Neural cell (in vitro differentiated cells): ENCODE data around the gene RIN2. TPM values are rescaled to one million over a fixed set of nuclear protein-coding genes. Genes with fewer than 3 reads are reported as not detected.

Experiments
- H2AFZ ChIP-seq: fragments of 200-600, 300-800 bp; sonication (generic), shearing (Covaris generic); 2 replicates; pipeline ENCODE4 v1.6.0; 2014; ENCODE audit warnings: low read depth, mild to moderate bottlenecking, antibody characterized with exemption, low read length, moderate library complexity
- H3F3A ChIP-seq: fragments of 200-600 bp; shearing (Covaris generic); 2 replicates; pipeline ENCODE4 v1.6.1; 2016; ENCODE audit warnings: mild to moderate bottlenecking, moderate library complexity, mixed read lengths, antibody characterized with exemption, low read length; ENCODE audit not compliant: insufficient read depth, poor library complexity, severe bottlenecking
- H3K27ac ChIP-seq: fragments of 200-600, 300-800 bp; sonication (generic), shearing (Covaris generic); 2 replicates; pipeline ENCODE4 v1.5.1; 2014; ENCODE audit warnings: mild to moderate bottlenecking, low read length, moderate library complexity
- H3K27me3 ChIP-seq: fragments of 300-800, 200-600 bp; sonication (generic), shearing (Covaris generic); 2 replicates; pipeline ENCODE4 v1.6.0; 2014; ENCODE audit warnings: mild to moderate bottlenecking, low read depth, low read length, moderate library complexity; ENCODE audit not compliant: insufficient read depth
- H3K36me3 ChIP-seq: fragments of 300-800, 200-600 bp; sonication (generic), shearing (Covaris generic); 2 replicates; pipeline ENCODE4 v1.5.1; 2014; ENCODE audit warnings: mild to moderate bottlenecking, antibody characterized with exemption, low read length, moderate library complexity; ENCODE audit not compliant: insufficient read depth
- H3K4me2 ChIP-seq: fragments of 300-800, 200-600 bp; sonication (generic), shearing (Covaris generic); 2 replicates; pipeline ENCODE4 v1.6.0; 2014; ENCODE audit warnings: mild to moderate bottlenecking, low read length
- H3K4me3 ChIP-seq: fragments of 300-800, 200-600 bp; sonication (generic), shearing (Covaris generic); 2 replicates; pipeline ENCODE4 v1.5.1; 2014; ENCODE audit warnings: mild to moderate bottlenecking, low read length, moderate library complexity
- H3K79me2 ChIP-seq: fragments of 200-600 bp; shearing (Covaris generic); replicated peaks from 2 replicates; pipeline ENCODE4 v1.6.0; 2014; ENCODE audit warnings: mild to moderate bottlenecking, low read length, moderate library complexity; ENCODE audit not compliant: insufficient read depth
- H3K9ac ChIP-seq: fragments of 300-800, 200-600 bp; sonication (generic), shearing (Covaris generic); 2 replicates; pipeline ENCODE4 v1.6.1; 2016; ENCODE audit warnings: mild to moderate bottlenecking, low read length, mixed read lengths
- H3K9me2 ChIP-seq: fragments of 200-600 bp; shearing (Covaris generic); 2 replicates; pipeline ENCODE4 v1.6.1; 2016; ENCODE audit warnings: mild to moderate bottlenecking, low read length, mixed read lengths; ENCODE audit not compliant: insufficient read depth
- H3K9me3 ChIP-seq: fragments of 200-600, 300-800 bp; sonication (generic), shearing (Covaris generic); 2 replicates; pipeline ENCODE4 v1.6.1; 2016; ENCODE audit warnings: mild to moderate bottlenecking, mixed run types, low read length, moderate library complexity, mixed read lengths
- H4K20me1 ChIP-seq: fragments of 200-600 bp; shearing (Covaris generic); 2 replicates; pipeline ENCODE4 v1.6.1; 2016; ENCODE audit warnings: mild to moderate bottlenecking, mixed run types; ENCODE audit not compliant: insufficient read depth
- CTCF ChIP-seq: fragments of 450-650 bp; IDR thresholded peaks from 2 replicates; pipeline ENCODE4 v1.5.1; 2014; ENCODE audit warnings: antibody characterized with exemption, mild to moderate bottlenecking, moderate library complexity; ENCODE audit not compliant: poor library complexity, severe bottlenecking
- EP300 ChIP-seq: fragments of 450-650 bp; conservative IDR thresholded peaks from 2 replicates; pipeline ENCODE4 v1.6.1; 2014; ENCODE audit warnings: antibody characterized with exemption, mild to moderate bottlenecking, moderate library complexity; ENCODE audit not compliant: poor library complexity, severe bottlenecking
- EZH2 ChIP-seq: fragments of 200-600, 300-800 bp; shearing (Covaris generic), sonication (generic); IDR thresholded peaks from 2 replicates; pipeline ENCODE4 v1.6.1; 2014; ENCODE audit warnings: antibody characterized with exemption, low read length, borderline replicate concordance, mild to moderate bottlenecking; ENCODE audit not compliant: insufficient read depth, poor library complexity, severe bottlenecking
- MXI1 ChIP-seq: fragments of 450-650 bp; conservative IDR thresholded peaks from 2 replicates; pipeline ENCODE4 v1.6.1; 2014; ENCODE audit warnings: antibody characterized with exemption, mild to moderate bottlenecking; ENCODE audit not compliant: poor library complexity, severe bottlenecking
- POLR2AphosphoS5 ChIP-seq: IDR thresholded peaks from 2 replicates; pipeline ENCODE4 v1.6.1; 2012
- RAD21 ChIP-seq: fragments of 450-650 bp; conservative IDR thresholded peaks from 2 replicates; pipeline ENCODE4 v1.6.1; 2014; ENCODE audit warnings: antibody characterized with exemption, mild to moderate bottlenecking, moderate library complexity
- REST ChIP-seq: IDR thresholded peaks from 2 replicates; pipeline ENCODE4 v1.6.1; 2012; ENCODE audit warnings: borderline replicate concordance
- SMC3 ChIP-seq: fragments of 450-650 bp; conservative IDR thresholded peaks from 2 replicates; pipeline ENCODE4 v1.6.1; 2014; ENCODE audit warnings: antibody characterized with exemption, mild to moderate bottlenecking, moderate library complexity; ENCODE audit not compliant: poor library complexity
- TAF1 ChIP-seq: IDR thresholded peaks from 2 replicates; pipeline ENCODE4 v1.6.1; 2012; ENCODE audit warnings: low read depth
- polyA plus RNA-seq: library from polyadenylated mRNA; depleted of rRNA; stranded (reverse); fragments of >200 nt; gene quantifications from 2 replicates; pipeline ENCODE4 v1.2.3, GENCODE V29; 2014

Gene RIN2
- polyA plus RNA-seq, 1 donor from 2014 or later: 4.7 TPM

DNA sequence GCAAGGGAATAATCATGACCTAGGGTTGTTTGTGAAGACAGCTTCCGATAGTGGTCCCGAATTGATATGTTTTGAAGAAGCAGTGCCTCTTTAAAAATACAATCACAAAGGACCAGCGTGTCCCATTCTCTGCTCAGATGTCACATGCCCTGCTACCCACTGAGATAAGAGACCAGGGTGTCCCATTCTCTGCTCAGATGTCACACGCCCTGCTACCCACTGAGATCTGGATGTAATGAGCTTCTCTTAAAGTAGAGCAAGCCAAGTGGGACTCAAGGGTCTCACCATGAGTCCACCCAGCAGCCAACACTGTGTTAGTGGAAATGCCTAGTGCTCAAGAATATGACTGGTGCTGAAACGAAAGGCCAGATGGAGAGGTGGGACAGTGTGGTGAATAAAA is 22.2 kb downstream of the RIN2 start:
- Histone ChIP-seq H3K79me2 (peaks cover 4% of the 10 kb centered on the region), H2AFZ (no peak overlapping the region), H3F3A (no peaks in the 10 kb centered on the region), H3K27ac (no peak overlapping the region), H4K20me1 (no peaks in the 10 kb centered on the region), H3K36me3 (no peaks in the 10 kb centered on the region), H3K9me3 (no peaks in the 10 kb centered on the region), H3K9me2 (no peaks in the 10 kb centered on the region), H3K4me2 (no peak overlapping the region), H3K9ac (no peak overlapping the region), H3K4me3 (no peak overlapping the region), H3K27me3 (no peaks in the 10 kb centered on the region)
- TF ChIP-seq REST (no peak), MXI1 (no peak), RAD21 (no peak), SMC3 (no peak), CTCF (no peak), EZH2 (no peak)

DNA sequence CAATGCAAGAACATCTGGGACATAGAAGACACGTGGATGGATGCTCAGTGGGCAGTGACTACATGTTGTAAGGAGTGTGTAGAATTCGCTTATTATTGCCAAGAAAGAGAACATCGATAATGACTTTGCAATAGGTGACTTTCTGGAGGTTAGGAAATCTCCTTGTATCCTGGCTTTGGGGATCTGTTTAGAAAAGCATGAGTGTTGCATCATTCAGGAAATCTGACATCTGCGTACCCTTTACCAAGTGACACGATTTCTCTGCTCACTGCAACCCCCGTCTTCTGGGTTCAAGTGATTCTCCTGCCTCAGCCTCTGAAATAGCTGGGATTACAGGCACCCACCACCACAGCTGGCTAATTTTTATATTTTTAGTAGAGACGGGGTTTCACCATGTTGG is 23.2 kb downstream of the RIN2 start:
- no peak overlapping the region for H3K4me2 ChIP-seq
- no peaks in the 10 kb centered on the region for H3F3A ChIP-seq
- H3K9me2 ChIP-seq: no peaks in the 10 kb centered on the region
- H3K9ac ChIP-seq: no peak overlapping the region
- H3K27me3 ChIP-seq: no peaks in the 10 kb centered on the region
- TF ChIP-seq POLR2AphosphoS5 (no peak), MXI1 (no peak), EZH2 (no peak), TAF1 (no peak), CTCF (no peak), REST (no peak), RAD21 (no peak), SMC3 (no peak), EP300 (no peak)
- H2AFZ ChIP-seq: no peak overlapping the region
- H3K4me3 ChIP-seq: no peak overlapping the region
- H3K27ac ChIP-seq: no peak overlapping the region
- no peaks in the 10 kb centered on the region for H3K9me3 ChIP-seq
- peaks cover under 1% of the 10 kb centered on the region for H3K79me2 ChIP-seq
- H3K36me3 ChIP-seq: no peaks in the 10 kb centered on the region
- H4K20me1 ChIP-seq: no peaks in the 10 kb centered on the region
